Trophoblast cell (in vitro differentiated cells and primary cell): ENCODE results near the gene CTXN1.

Source experiments
- DNase-seq, 2 donors: peaks; one replicate each; pipeline ENCODE4 v3.0.0-alpha.2; 2016
- H2AFZ ChIP-seq: 2 replicates; pipeline ENCODE4 v1.6.1; 2013; ENCODE audit warnings: low read length, moderate library complexity, mild to moderate bottlenecking; ENCODE audit not compliant: insufficient read depth, poor library complexity
- H2AK5ac ChIP-seq: 2 replicates; pipeline ENCODE4 v1.6.1; 2013; ENCODE audit warnings: mild to moderate bottlenecking, low read length
- H2BK120ac ChIP-seq: 2 replicates; pipeline ENCODE4 v1.6.1; 2013; ENCODE audit warnings: low read length, mild to moderate bottlenecking, moderate library complexity; ENCODE audit not compliant: insufficient read depth, poor library complexity
- H2BK12ac ChIP-seq: 2 replicates; pipeline ENCODE4 v1.6.1; 2013; ENCODE audit warnings: mild to moderate bottlenecking, low read length, moderate library complexity
- H2BK5ac ChIP-seq: 2 replicates; pipeline ENCODE4 v1.6.1; 2013; ENCODE audit warnings: low read length, low read depth, moderate library complexity, mild to moderate bottlenecking; ENCODE audit not compliant: poor library complexity
- H3K14ac ChIP-seq: 2 replicates; pipeline ENCODE4 v1.6.1; 2013; ENCODE audit warnings: mild to moderate bottlenecking, low read length
- H3K18ac ChIP-seq: 2 replicates; pipeline ENCODE4 v1.6.1; 2013; ENCODE audit warnings: mild to moderate bottlenecking, low read length
- H3K23ac ChIP-seq: 2 replicates; pipeline ENCODE4 v1.6.1; 2013; ENCODE audit warnings: low read length
- H3K27ac ChIP-seq: 2 replicates; pipeline ENCODE4 v1.5.1; 2013; ENCODE audit warnings: low read depth, mild to moderate bottlenecking, inconsistent platforms, low read length, moderate library complexity
- H3K27me3 ChIP-seq: 2 replicates; pipeline ENCODE4 v1.6.1; 2013; ENCODE audit warnings: inconsistent platforms, mild to moderate bottlenecking, low read length, moderate library complexity; ENCODE audit not compliant: insufficient read depth
- H3K36me3 ChIP-seq, 2 experiments: 1 replicate in 1 of 2; 2 replicates in 1 of 2; pipeline ENCODE4 v1.6.1; 2013; ENCODE audit warnings: low read length in 2 of 2, mild to moderate bottlenecking in 2 of 2, moderate library complexity in 1 of 2; ENCODE audit not compliant: insufficient read depth in 2 of 2, control insufficient read depth in 1 of 2
- H3K4ac ChIP-seq: 2 replicates; pipeline ENCODE4 v1.6.1; 2013; ENCODE audit warnings: low read depth, mild to moderate bottlenecking, low read length, moderate library complexity
- H3K4me1 ChIP-seq, 2 experiments: 1 replicate in 1 of 2; 2 replicates in 1 of 2; pipeline ENCODE4 v1.6.1; 2013; ENCODE audit warnings: low read length in 2 of 2, mild to moderate bottlenecking in 2 of 2, moderate library complexity in 1 of 2; ENCODE audit not compliant: insufficient read depth in 2 of 2, control insufficient read depth in 1 of 2
- H3K4me2 ChIP-seq: 2 replicates; pipeline ENCODE4 v1.6.1; 2013; ENCODE audit warnings: inconsistent platforms, mild to moderate bottlenecking, low read length, moderate library complexity
- H3K4me3 ChIP-seq: 2 replicates; pipeline ENCODE4 v1.5.1; 2013; ENCODE audit warnings: mild to moderate bottlenecking, low read depth, low read length, inconsistent platforms
- H3K79me1 ChIP-seq: one replicate; pipeline ENCODE4 v1.6.1; 2013; ENCODE audit warnings: low read length
- H3K79me2 ChIP-seq: 2 replicates; pipeline ENCODE4 v1.6.1; 2013; ENCODE audit warnings: low read length, mild to moderate bottlenecking; ENCODE audit not compliant: control insufficient read depth, insufficient read depth, poor library complexity
- H3K9ac ChIP-seq: 2 replicates; pipeline ENCODE4 v1.6.1; 2013; ENCODE audit warnings: mild to moderate bottlenecking, low read length
- H3K9me3 ChIP-seq: 2 replicates; pipeline ENCODE4 v1.6.1; 2013; ENCODE audit warnings: low read depth, mild to moderate bottlenecking, control low read depth, inconsistent platforms, low read length; ENCODE audit not compliant: insufficient read depth
- H4K12ac ChIP-seq: 2 replicates; pipeline ENCODE4 v1.6.1; 2013; ENCODE audit warnings: low read depth, mild to moderate bottlenecking, low read length, moderate library complexity
- H4K8ac ChIP-seq: 2 replicates; pipeline ENCODE4 v1.6.1; 2013; ENCODE audit warnings: low read depth, mild to moderate bottlenecking, low read length, moderate library complexity
- H4K91ac ChIP-seq: one replicate; pipeline ENCODE4 v1.6.1; 2013; ENCODE audit warnings: low read depth, mild to moderate bottlenecking, low read length, moderate library complexity
- WGBS: extraction: QIAGEN DNeasy Blood & Tissue Kit; methylation state at CpG from one replicate; pipeline ENCODE4 v1.1.7; 2013; ENCODE audit warnings: missing lambda C conversion rate; ENCODE audit not compliant: insufficient read length, insufficient coverage; ENCODE audit errors: extremely low coverage; 5-methylcytosine and 5-hydroxymethylcytosine counted together

Gene CTXN1

GRCh38 chr19:7965921-7966665 is 40.2 kb upstream of the CTXN1 start:
- no peak overlapping the region for H3K23ac ChIP-seq
- H3K79me2 ChIP-seq: no peaks in the 10 kb centered on the region
- peak overlapping the region; percentile 42 for H3K4me2 ChIP-seq
- peak overlapping the region; percentile 22 for H4K8ac ChIP-seq
- no CpG with 5 or more reads among the region's 12 CpGs for WGBS
- peaks cover 4% of the 10 kb centered on the region for H3K79me1 ChIP-seq
- H2BK12ac ChIP-seq: peak overlapping the region; percentile 65
- H2AK5ac ChIP-seq: peak overlapping the region; percentile 75
- H2BK5ac ChIP-seq: peak overlapping the region; percentile 60
- H4K91ac ChIP-seq: peak overlapping the region; percentile 59
- no peak overlapping the region for H3K4me3 ChIP-seq
- no peak overlapping the region for H4K12ac ChIP-seq
- DNase-seq: peak; percentile 87
- no peaks in the 10 kb centered on the region for H3K27me3 ChIP-seq
- peak overlapping the region; percentile 28 for H2BK120ac ChIP-seq
- peaks cover 4 to 11% of the 10 kb centered on the region in 2 experiments for H3K4me1 ChIP-seq
- no peaks in the 10 kb centered on the region for H3K9me3 ChIP-seq
- peak overlapping the region; percentile 89 for H3K27ac ChIP-seq
- no peak overlapping the region for H2AFZ ChIP-seq
- peak overlapping the region; percentile 72 for H3K14ac ChIP-seq
- H3K36me3 ChIP-seq: peaks cover 62 to 69% of the 10 kb centered on the region in 2 experiments
- no peak overlapping the region for H3K4ac ChIP-seq
- peak overlapping the region; percentile 17 for H3K9ac ChIP-seq
- peak overlapping the region; percentile 68 for H3K18ac ChIP-seq

DNA sequence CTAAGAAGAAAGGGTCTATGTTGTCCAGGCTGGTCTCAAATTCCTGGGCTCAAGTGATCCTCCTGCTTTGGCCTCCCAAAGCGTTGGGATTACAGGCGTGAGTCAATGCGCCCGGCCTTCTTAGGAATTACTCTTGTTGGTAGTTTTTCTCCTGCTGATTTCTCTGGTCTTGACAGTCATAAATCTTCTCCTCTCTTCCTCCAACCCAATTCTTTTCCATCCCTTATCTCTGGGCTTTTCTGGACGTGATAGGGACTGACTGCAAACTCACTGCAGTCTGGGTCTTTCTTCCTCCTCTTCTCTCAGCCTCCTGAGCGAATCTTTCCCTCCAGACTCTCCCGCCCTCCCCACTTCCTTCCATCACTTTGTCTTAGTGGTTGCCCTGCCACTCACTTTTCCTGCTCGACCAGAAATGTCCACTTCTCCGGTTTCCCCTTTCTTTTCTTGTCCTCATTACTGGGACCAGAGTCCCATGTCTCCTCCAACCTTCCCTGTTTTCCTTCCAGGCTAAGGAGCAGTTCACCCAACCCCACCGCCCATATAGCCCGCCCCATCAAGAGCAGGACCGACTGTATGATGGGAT is 39.4 kb upstream of the CTXN1 start:
- peak in 1 of 2 donors; percentile 46 for DNase-seq
- peak overlapping the region; percentile 89 for H3K27ac ChIP-seq
- no peaks in the 10 kb centered on the region for H3K79me2 ChIP-seq
- no peak overlapping the region for H3K23ac ChIP-seq
- H3K27me3 ChIP-seq: no peaks in the 10 kb centered on the region
- no peak overlapping the region for H3K9ac ChIP-seq
- peaks cover 4 to 11% of the 10 kb centered on the region in 2 experiments for H3K4me1 ChIP-seq
- H4K12ac ChIP-seq: no peak overlapping the region
- H3K14ac ChIP-seq: peak overlapping the region; percentile 72
- H4K91ac ChIP-seq: peak overlapping the region; percentile 59
- H3K4me2 ChIP-seq: peak overlapping the region; percentile 42
- H2AK5ac ChIP-seq: peak overlapping the region; percentile 75
- H3K79me1 ChIP-seq: peaks cover 4% of the 10 kb centered on the region
- H2BK5ac ChIP-seq: peak overlapping the region; percentile 60
- peak overlapping the region; percentile 65 for H2BK12ac ChIP-seq
- H3K4ac ChIP-seq: no peak overlapping the region
- peaks cover 59 to 69% of the 10 kb centered on the region in 2 experiments for H3K36me3 ChIP-seq
- H3K4me3 ChIP-seq: no peak overlapping the region
- no CpG with 5 or more reads among the region's 12 CpGs for WGBS
- H3K18ac ChIP-seq: peak overlapping the region; percentile 68
- H2AFZ ChIP-seq: no peak overlapping the region
- no peak overlapping the region for H2BK120ac ChIP-seq
- H4K8ac ChIP-seq: peak overlapping the region; percentile 22
- no peaks in the 10 kb centered on the region for H3K9me3 ChIP-seq

DNA sequence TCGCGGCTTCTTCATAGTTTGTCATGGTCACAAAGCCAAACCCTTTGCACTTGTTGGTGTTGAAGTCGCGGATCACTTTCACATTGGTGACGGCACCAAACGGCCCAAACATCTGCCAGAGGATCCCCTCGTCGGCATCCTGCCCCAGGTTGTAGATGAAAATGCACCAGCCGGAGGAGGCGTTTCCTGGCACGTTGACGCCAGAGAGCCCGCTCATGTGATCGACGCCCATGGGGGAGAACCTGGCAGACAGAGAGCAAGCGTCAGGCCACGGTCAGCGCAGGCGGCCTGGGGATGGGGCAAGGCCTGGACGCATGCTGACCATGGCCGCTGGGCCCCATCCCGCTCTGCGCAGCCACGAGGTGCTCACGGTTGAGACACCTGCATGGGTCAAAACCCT is 37.6 kb upstream of the CTXN1 start:
- Histone ChIP-seq H4K8ac (no peak overlapping the region), H2AK5ac (no peak overlapping the region), H3K4me1 (peaks cover 4 to 11% of the 10 kb centered on the region in 2 experiments), H3K79me2 (no peaks in the 10 kb centered on the region), H2BK5ac (no peak overlapping the region), H4K91ac (no peak overlapping the region), H3K9ac (no peak overlapping the region), H3K23ac (no peak overlapping the region), H3K4me3 (no peak overlapping the region), H4K12ac (no peak overlapping the region), H3K27me3 (no peaks in the 10 kb centered on the region), H3K79me1 (peaks cover 4% of the 10 kb centered on the region), H2BK120ac (no peak overlapping the region), H2BK12ac (no peak overlapping the region), H3K14ac (no peak overlapping the region), H3K4me2 (no peak overlapping the region), H3K4ac (no peak overlapping the region), H3K18ac (no peak overlapping the region), H3K9me3 (no peaks in the 10 kb centered on the region), H2AFZ (no peak overlapping the region), H3K36me3 (peaks cover 52 to 67% of the 10 kb centered on the region in 2 experiments), H3K27ac (no peak overlapping the region)
- no CpG with 5 or more reads among the region's 25 CpGs for WGBS
- DNase-seq: no peak

DNA sequence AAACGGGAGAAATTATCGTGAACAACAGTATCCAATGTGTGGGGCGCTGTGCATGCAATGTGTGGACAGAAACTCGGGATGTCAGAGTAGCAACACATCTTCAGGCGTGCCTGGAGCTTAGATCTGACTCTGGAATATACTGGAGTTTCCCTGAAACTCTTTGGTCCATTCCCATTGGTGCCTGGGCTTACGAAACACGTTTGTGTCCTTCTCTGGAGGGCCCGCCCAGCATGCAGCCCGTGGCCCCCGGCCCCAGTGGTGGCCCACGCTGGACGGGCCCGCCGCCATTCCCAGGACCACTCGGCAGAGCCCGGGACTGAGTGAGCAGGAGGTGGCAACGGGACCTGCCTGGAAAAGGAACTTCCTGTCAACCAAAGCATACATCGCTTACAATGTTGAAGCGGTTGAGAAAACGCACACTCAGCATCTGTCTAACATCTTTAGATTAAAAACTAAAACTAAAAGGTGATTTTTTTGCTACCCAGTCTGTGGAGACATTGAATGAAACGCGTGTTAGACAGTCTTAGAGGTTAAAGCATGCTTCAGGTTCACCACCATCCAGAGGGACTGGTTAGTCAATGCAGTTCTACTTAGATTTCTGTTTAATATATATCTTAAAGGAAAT is 36.8 kb upstream of the CTXN1 start:
- H2AK5ac ChIP-seq: no peak overlapping the region
- H3K4me2 ChIP-seq: no peak overlapping the region
- no peak overlapping the region for H3K4me3 ChIP-seq
- no peak overlapping the region for H2BK12ac ChIP-seq
- H3K4me1 ChIP-seq: peaks cover 4 to 11% of the 10 kb centered on the region in 2 experiments
- no peaks in the 10 kb centered on the region for H3K27me3 ChIP-seq
- no peak overlapping the region for H3K4ac ChIP-seq
- H3K9ac ChIP-seq: no peak overlapping the region
- H3K36me3 ChIP-seq: peaks cover 50 to 67% of the 10 kb centered on the region in 2 experiments
- WGBS: no CpG with 5 or more reads among the region's 22 CpGs
- H3K14ac ChIP-seq: no peak overlapping the region
- peaks cover 4% of the 10 kb centered on the region for H3K79me1 ChIP-seq
- DNase-seq: no peak
- H3K27ac ChIP-seq: no peak overlapping the region
- H3K9me3 ChIP-seq: no peaks in the 10 kb centered on the region
- H4K91ac ChIP-seq: no peak overlapping the region
- H4K12ac ChIP-seq: no peak overlapping the region
- H4K8ac ChIP-seq: no peak overlapping the region
- no peak overlapping the region for H2BK5ac ChIP-seq
- no peaks in the 10 kb centered on the region for H3K79me2 ChIP-seq
- no peak overlapping the region for H3K23ac ChIP-seq
- no peak overlapping the region for H2BK120ac ChIP-seq
- no peak overlapping the region for H2AFZ ChIP-seq
- H3K18ac ChIP-seq: no peak overlapping the region
